HG03558 (cell line): Measurements from ENCODE around the gene PDCD1.
"Not testable (repeated sequence)": the region's sequence is repeated elsewhere in the genome, so short reads cannot be mapped to it uniquely, and the experiment has no call there.

Source experiments
- ATAC-seq: cut with Tn5 transposase; IDR thresholded peaks from one replicate; pipeline ENCODE4 v1.9.1; 2021; ENCODE audit warnings: moderate number of reproducible peaks; ENCODE audit not compliant: unreplicated experiment; ENCODE audit errors: extremely low read depth

Gene PDCD1

DNA sequence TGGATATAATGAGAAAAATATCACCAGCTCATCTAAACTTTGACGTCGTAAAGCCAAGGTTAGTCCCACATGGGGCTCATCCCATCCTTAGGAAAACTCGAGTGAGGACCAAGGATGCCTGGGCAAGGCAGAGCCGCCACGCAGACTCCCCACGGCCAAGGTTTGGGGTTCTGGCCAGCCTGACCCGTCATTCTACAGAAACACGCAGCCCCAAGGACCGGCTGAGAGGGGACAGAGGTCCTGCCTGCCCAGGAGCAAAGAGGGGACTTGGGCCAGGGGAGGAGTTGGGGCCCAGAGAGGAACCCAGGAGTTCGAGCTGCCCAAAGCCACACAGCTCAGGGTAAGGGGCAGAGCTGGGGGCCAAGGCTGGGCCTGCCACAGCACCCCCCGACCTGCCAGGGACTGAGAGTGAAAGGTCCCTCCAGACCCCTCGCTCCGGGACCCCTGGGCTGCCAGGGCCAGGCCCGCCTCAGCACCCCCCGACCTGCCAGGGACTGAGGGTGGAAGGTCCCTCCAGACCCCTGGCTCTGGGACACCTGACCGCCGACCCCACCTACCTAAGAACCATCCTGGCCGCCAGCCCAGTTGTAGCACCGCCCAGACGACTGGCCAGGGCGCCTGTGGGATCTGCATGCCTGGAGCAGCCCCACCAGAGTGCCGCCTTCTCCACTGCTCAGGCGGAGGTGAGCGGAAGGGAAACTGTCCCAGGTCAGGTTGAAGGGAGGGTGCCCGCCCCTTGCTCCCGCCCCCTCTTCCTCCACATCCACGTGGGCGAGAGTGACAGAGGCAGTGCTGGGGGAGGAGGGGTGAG, at the start of gene PDCD1:
Gene PDCD1 (minus strand): TSS at position 689 of the 811 bp plus-strand sequence. CDS start 56 bp downstream, at position 633.
- ATAC-seq: no peak

DNA sequence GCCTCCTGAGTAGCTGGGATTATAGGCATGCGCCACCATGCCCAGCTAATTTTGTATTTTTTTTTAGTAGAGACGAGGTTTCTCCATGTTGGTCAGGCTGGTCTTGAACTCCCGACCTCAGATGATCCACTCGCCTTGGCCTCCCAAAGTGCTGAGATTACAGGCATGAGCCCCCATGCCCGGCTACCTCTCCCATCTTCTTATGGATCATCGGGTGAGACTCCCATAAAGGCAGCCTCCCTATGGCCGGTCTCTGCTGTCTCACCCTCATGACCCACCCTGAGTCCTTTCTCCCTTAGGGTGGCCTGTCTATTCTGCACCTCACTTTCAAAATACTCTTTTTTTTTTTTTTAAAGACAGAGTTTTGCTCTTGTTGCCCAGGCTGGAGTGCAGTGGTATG, 49.1 kb upstream of the PDCD1 start:
- ATAC-seq: not testable (repeated sequence)

DNA sequence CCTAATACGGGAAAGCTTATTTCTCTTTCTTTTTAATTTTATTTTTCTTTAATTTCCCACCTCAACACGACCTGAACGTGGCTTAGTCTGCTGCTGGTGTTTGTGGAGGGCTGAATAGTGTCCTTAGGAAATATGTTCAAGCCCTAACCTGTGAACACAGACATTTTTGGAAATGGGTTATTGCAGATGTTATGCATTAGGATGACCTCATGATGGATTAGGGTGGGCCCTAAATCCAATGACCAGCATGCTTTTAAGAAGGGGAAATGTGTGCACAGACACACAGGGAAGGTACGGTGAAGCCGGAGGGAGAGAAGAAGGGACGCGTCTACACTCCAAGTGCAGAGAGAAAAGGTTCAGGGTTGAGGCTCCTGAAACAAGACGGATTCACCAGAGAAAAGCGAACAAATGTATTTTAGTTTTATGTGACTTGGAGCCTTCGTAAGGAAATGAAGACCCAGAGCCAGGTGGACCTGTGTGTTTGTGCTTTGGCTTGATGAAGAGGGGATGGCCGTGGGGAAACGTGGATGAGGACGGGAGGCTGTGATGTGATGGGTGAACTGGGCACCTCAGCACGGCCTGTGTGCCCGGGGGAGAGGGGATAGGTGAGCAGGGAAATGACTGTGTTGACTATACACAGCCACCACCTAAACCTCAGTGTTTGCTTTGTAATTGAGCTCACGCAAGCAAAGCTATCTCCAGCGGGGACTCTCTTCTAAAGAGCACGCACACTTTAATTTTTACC, 48.3 kb upstream of the PDCD1 start:
- no peak for ATAC-seq

DNA sequence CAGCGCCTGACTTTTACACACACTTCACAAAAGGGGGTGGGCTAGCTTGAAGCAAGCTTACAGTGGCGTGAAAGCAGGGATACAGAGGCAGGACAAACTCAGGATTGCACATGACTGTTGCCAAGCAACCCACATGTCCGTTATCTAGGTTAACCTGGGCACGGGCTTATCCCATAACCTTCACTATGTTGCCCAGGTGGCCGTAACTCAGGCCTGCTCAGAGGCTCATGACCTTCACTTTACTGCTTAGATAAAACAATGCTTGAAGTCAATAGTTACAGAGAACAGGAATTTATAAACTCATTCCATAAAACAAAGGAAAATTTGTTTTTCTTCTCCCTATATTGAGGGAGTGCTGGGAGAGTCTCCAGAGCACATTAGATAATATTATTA, 47.7 kb upstream of the PDCD1 start:
- ATAC-seq: not testable (repeated sequence)

DNA sequence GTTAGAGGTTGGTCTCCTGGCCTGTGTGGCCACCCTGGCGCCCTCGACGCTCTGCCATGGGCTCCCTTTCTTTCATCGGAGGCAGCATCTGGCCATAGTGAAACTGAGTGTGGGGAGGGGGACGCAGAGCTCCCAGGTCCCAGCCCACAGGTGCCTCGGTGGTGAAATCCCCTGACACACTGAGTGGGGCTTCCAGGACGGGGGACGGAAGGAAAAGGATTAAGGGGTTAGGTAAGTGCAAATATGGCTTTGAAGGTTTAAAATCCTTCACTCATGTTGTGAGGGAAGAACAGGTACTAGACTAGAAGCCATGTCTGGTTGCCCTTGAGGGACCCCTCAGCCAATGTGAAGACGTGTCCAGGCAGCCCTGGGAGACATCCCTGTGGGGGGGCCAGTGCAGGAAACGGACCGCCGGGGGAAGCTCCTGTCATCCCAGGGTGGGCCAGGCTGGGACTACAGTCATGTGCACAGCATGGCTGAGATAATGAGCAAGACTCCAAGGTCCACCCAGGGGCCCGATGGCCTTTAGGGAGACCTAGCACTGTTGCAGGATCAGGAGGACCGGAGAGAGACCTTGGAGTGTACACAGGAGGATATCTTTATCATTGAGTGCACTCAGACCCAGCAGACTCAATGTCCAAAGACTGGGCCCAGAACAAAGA, 47.2 kb upstream of the PDCD1 start:
- no peak for ATAC-seq

DNA sequence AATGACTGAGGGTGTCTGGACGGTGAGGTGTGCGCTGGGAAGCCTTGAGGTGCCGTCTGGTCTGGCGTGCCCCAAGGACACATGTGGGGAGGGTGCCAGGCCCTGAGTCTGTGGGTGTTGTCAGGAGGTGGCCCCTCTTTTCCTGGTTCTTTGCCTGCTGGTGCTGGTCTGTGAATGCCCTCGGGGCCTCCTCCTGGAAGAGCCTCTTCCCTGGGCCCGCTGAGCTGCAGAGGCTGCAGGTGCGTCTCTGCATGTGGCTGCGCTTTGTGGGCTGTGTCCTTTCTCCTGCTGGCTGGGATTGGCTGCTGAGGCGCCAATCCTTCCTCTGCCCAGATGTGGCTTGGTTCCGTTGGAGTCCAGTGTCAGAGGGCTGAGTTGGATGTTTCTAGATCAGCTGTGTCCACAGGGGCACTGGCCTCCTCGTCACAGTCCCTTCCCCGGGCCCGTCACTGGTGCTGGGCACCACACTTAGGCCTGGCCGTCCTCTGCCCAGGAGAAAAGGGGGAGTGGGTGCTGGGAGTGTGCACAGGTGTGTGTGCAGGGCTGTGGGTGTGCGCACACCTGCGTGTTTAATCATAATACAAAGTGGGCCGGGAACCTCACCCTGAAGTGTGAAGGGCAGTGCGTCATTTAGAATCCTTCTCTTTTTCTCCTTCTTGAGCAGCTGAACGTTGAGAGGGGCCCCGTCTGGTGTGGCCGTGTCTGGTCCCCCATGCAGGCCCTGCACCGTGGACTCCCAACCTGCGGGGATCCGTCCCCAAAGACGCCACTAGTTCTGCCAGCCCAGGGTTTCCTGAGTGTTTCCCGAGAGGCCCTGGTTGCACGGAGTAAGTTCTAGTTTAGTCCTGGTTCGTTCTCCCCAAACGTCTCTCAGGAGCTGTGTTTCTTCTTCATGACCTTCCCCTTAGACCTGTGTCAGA, 46.4 kb upstream of the PDCD1 start:
- no peak for ATAC-seq

DNA sequence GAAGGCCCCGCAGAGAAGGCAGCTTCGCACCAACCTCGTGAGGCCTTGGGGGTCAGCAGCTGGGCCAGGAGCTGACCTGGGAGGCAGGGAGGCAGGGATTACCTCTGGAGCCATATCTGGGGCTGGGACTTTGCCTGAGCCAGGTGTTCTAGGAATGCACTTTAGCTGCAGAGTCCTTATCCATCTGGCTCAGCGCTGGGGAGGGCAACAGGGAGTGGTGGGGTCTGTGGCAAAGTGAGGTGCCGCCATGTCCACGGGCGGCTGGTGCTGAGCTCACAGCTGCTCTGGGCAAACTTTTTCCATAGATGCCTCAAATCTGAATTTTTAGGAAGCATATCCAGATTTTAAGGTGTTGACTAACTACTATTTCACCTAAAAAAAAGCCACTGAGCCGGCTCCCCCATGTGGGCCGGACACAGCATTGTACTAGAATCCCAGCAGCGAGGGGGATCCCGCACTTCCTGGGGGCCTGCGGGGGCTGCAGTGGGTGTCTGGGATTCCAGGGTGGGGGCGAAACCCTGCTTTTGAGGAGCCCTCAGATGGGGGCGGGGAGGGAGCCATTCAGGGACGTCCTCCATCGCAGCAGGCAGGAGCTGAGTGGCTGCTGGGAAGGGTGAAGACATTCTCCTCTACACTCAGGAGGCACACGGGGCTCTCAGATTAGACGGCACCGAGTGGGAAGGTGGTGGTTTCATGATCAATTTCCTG, 45.5 kb upstream of the PDCD1 start:
- no peak for ATAC-seq

DNA sequence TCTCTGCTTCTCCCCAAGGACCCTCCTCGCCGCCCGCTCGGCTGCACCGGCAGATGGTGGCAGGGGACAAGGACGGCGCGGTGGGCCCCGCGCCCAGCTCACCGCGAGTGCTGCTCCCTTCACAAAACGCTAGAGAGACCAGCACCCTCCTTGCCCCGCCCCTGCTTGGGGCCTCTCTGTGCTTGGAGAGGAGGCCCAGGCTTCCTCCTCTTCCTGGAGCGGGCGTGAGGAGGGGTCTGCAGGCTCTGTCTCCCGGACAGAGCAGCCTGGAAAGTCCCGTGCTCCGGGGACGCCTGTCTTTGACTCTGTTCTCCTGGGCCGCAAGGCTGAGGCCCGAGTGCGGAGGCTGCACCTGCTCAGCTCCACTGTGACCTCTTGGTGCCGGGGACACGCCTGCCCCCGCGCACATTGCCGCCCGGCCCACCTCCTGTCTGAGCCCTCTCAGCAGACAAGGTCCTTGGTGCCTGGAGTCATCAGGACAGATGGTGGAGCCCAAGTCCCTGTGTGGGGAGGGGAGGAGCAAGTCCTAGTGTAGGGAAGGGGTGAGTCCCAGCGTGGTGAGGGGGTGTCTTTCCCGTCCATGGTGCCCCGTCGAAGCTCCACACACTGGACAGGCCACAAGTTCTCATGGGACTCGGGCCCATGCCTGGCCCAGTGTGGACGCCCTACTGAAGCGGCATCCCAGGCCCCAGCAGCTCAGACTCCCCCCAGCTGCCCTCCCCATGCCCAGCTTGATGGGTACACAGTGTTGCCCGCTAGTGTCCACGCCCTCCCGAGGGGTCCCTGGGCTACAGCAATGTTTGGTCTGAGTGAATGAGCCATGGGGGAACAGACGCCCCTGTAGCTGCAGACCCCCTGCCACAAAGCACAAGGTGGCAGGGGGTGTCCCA, 44.7 kb upstream of the PDCD1 start:
- ATAC-seq: no peak

DNA sequence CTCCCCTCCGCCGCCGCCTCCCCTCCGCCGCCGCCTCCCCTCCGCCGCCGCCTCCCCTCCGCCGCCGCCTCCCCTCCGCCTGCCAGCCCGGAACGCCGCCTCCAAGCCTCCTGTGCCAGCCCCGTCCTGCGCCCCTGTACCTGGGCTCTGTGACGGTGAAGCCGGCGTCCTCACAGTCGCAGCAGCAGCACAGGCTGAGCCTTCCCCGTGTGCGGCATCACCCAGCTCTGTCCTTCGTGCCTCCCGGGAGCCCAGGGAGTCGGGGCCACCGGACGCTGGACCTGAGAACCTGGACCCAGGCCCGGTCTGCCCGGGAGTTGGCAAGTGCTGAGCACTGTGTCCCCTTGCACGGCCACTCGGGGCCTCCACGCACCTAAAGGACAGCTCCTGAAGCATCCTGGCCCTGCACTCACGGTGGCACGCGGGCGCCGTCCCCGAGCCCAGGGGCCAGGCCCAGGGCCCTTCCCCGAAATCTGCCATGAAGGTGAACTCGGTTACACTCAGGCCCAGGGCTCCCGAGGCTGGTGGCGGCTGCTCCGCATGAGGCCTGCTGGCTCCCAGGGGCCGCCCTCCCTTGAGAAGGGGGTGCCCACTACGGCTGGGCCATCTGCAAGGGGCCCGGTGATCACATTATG, 43.8 kb upstream of the PDCD1 start:
- no peak for ATAC-seq

DNA sequence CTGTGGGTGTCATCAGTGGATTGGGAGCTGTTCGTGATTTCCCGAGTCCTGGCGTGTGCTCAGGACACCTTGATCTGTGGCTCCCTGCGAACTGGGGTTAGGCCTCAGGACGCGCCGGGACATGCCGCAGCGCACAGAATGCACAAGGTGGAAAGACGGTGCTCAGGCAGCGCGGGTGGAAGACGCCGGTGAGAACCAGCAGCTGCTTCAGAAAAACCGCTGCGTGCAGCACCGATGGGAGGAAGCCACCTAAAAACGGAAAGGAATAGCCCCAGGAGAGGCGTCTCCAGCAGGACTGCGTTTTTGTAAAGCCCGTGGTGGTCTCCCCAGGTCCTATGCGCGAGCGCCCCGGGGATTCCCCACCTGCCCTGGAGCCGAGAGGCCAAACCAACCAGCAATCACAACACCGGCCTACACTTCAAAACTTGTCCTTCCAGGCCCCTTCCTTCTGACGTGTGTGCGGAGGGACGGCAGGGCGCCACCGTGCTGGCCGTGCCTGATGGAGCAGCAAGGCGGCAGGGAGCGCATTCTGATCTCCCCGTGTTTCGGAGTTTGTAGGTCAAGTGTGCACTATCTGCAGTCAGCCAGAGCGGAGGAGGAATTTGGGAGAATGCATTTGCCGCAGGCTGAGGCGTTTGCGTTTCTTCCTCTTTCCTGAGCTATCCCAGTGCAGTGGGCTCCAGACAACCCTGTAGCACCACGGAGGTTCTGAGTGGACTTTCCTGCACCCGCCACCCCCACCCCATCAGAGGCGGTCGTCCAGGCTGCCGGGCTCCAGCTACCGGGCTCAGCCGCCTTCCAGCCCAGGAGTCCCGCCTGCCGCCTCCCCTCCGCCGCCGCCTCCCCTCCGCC, 43.0 kb upstream of the PDCD1 start:
- ATAC-seq: no peak

DNA sequence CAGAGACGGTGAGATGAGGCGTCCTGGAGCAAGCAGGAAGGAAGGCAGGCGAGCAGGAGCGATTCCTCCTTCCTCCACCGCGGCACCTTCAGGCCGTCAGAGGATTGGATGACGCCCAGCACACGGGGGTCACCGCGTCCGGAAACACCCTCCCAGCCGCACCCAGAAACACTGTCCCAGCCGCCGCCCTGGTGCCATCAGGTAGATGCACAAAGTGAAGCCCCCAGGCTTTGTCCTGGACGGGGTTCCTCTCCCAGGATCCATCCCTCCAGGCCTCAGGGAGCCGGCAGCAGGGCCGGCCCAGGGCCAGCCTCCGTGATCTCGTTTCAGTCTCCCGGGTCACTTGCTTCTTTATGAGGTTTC, 42.3 kb upstream of the PDCD1 start:
- ATAC-seq: no peak

DNA sequence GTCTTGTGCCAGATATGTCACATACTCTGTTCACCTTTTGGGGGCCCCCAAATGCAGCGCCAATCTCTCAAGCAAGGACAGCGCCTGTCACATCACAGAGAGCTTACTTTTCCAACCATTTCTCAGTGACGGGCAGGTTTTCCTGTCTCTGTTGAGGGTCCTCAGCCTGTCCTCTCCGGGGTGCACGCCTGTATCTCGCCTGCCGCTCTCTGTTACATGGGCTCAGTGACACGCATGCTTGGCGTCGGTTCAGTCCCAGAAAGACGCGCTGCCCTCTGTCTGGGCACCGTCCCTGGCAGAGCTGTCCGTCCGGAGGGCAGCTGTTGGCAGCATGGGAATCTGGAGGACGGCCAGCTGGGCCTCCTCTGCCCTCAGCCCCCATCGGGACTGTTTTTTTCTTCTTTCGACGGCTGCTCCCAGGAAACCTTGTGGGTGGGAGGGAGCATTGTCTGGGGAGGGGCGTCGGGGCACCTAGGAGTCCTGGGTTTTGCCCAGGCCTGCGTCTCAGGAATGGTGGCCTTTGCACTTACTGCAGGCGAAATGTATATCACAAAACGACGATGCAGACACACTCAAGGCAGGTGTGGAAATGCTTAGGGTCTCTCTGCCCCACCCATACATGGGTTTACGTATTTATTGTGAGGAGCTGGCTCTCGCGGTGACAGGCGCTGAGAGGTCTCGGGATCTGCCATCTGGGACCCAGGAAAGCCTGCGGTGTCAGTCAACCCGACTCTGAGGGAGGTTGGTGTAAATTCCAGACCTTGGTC, 41.7 kb upstream of the PDCD1 start:
- no peak for ATAC-seq

DNA sequence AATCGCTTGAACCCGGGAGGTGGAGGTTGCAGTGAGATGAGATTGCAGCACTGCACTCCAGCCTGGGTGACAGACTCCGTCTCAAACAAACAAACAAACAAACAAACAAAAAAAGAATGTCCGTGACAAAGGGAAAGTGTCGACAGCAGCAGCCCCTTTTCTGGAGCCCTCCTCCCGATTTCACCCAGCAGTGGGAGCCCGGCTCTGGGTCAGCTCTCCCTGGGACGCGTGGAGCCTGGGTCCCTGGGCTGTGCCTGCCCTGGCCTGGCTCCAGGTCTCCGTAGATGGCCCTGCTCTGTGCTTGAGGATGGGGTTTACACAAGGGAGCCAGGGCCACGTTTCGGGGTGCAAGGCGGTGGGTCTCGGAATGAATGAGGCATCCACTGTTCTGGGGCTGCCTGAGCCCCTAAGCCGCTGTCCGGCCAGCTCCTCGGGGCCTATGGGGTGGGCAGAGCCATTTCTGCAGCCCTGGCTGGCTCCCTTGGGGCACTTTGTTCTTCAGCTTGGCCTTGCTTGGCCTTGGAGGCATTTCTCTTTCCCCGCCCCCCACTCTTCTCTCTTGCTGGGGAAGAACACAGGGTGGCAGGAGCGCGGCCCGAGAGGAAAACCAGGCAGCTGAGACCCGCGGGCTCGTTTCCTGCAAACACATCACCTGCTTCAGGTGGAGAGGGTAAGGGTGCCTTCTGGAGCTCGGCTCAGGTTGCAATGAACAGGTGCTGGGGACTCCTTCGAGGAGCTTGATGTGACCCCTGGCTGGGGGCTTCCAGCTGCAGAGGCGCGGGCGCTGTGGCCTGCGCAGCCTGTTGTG, 40.0 kb upstream of the PDCD1 start:
- ATAC-seq: no peak

DNA sequence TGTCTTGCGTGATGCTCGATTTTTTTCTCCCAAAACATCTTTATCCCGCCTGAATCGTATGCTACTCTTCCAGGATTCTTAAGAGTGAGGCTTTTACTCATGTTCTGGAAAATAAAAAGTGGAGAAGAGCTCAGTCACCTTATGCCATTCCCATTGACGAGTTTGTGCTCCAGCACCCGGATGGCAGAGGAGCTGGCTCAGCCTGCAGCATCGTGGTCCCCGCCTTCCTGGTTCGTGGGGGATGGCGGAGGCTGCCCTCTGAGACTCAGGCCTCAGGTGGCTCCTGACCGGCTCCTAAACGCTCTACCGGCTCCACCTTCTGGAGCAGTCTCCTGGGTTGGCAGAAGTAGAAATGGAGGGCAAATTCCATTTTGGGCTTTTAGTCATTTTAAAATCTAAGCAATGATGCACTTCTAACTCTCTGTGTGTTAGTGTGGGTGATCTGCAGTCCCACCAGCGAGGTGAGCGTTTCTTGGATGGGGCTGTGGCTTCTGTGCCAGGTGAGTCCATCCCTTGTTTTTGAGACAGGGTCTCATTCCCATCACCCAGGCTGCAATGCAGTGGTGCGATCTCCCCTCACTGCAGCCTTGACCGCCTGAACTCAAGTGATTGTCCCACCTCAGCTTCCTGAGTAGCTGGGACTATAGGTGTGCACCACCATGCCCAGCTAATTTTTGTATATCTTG, 38.7 kb upstream of the PDCD1 start:
- ATAC-seq: no peak

DNA sequence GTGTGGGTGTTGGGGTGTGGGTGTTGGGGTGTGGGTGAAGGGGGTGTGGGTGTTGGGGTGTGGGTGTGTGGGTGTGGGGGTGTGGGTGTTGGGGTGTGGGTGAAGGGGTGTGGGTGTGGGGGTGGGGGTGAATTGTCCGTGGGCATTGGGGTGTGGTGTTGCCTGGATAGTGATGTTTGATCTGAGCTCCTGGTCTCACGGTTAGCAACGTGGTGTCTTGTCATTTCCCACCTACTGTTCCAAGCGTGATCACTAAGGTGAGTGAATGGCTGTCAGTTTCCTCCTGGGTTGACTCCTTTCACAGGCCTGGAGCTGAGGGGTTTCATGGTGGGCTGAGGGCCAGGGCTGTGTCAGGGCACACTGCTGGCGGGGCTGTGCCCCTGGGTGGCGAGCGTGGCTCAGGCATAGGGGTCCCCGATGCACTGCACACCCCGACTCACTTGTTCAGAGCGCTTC, 38.1 kb upstream of the PDCD1 start:
- no peak for ATAC-seq
